Measurements from ENCODE around the gene NAIF1. TPM values are rescaled to one million over a fixed set of nuclear protein-coding genes. Genes with fewer than 3 reads are reported as not detected.

Gene NAIF1
- total and polyA plus RNA-seq, 10 of the 15 experiments (the other 5 are each of a cell fraction or from before 2014, with no cell fraction given): 2.4 to 14.2 (median 7.1) TPM

- TF ChIP-seq ZNF274 (IDR thresholded peaks at IDR 0.05; ENCODE audit: insufficient read depth, insufficient read length) (no peak), RCOR1 (conservative IDR thresholded peaks at IDR 0.05; ENCODE audit: low read depth, low read length) (no peak), SMAD5 (IDR thresholded peaks at IDR 0.05; ENCODE audit: low read depth) (no peak), TARDBP (IDR thresholded peaks at IDR 0.05; ENCODE audit: borderline replicate concordance) (no peak)
- TF ChIP-seq, protein P1, sequence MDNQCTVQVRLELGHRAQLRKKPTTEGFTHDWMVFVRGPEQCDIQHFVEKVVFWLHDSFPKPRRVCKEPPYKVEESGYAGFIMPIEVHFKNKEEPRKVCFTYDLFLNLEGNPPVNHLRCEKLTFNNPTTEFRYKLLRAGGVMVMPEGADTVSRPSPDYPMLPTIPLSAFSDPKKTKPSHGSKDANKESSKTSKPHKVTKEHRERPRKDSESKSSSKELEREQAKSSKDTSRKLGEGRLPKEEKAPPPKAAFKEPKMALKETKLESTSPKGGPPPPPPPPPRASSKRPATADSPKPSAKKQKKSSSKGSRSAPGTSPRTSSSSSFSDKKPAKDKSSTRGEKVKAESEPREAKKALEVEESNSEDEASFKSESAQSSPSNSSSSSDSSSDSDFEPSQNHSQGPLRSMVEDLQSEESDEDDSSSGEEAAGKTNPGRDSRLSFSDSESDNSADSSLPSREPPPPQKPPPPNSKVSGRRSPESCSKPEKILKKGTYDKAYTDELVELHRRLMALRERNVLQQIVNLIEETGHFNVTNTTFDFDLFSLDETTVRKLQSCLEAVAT (IDR thresholded peaks at IDR 0.05): no peak
Observed at GRCh38 chr9:128080206-128080605, 13.1 kb upstream of the NAIF1 start (continued).

- in situ Hi-C loops (cut with MboI) (no loop called here), intact Hi-C loops (cut with micrococcal nuclease; ENCODE audit: unreplicated experiment) (no loop called here)
- ATAC-seq (peak; percentile 15; the same call in 2 of the 3 replicates), FAIRE-seq (no peak), DNase-seq (ENCODE audit: low read depth, low spot score) (no peak)
- WGBS (ENCODE audit: insufficient coverage, insufficient replicate concordance, low lambda C conversion rate, missing lambda C conversion rate): 93% methylated on average over 11 of the region's 11 CpGs
- H3K79me2 ChIP-seq (ENCODE audit: control insufficient read depth, insufficient read depth, low read length): peaks cover 63% of the 10 kb centered on the region
- H3K27ac ChIP-seq (ENCODE audit: control insufficient read depth, insufficient read depth): peak overlapping the region; percentile 13; the same call in 1 of the 2 replicates
- H3K4me3 ChIP-seq: no peak overlapping the region; the same call in 1 of the 2 replicates
- H3K9ac ChIP-seq (ENCODE audit: control insufficient read depth, insufficient read depth, low read length): no peak overlapping the region
- ChIA-PET SMC1A (ENCODE audit: uncharacterized antibody, unreplicated experiment) (interaction anchor here (0.6 to 1.6 kb wide), 10 partner anchors 9 to 137 kb away, joined by 3 to 6 read pairs (median 4); partner anchors contain the start of gene NAIF1), POLR2A (interaction anchor here (0.6 to 1.8 kb wide), 3 partner anchors 11 to 690 kb away, joined by 3 to 13 read pairs (median 5); partner anchors contain the start of genes NAIF1 and SLC25A25), CTCF (interaction anchor here (0.9 to 1.6 kb wide), 8 partner anchors 14 to 137 kb away, joined by 3 to 7 read pairs (median 4); no protein-coding TSS in a partner anchor), RAD21 (ENCODE audit: unreplicated experiment) (interaction anchor here (0.6 to 2.3 kb wide), 4 partner anchors 7 to 108 kb away, joined by 3 to 8 read pairs (median 3); partner anchors contain the start of gene NAIF1)
- no peak overlapping the region for H2AFZ ChIP-seq (ENCODE audit: control insufficient read depth, low read depth, low read length)
- no TSS peak for BruUV-seq (replicated peaks)
- no peaks in the 10 kb centered on the region for H4K20me1 ChIP-seq (ENCODE audit: control insufficient read depth, insufficient read depth)
- H3K4me1 ChIP-seq (ENCODE audit: control insufficient read depth, insufficient read depth, low read length): peaks cover 34% of the 10 kb centered on the region
- H3K4me2 ChIP-seq (ENCODE audit: control insufficient read depth, insufficient read depth): no peak overlapping the region
- no peak for TF ChIP-seq BACH1 (IDR thresholded peaks at IDR 0.05; ENCODE audit: borderline replicate concordance)
- TF ChIP-seq MYC (IDR thresholded peaks at IDR 0.05; ENCODE audit: insufficient read depth, insufficient read length, insufficient replicate concordance, low read length, severe bottlenecking): no peak
- TF ChIP-seq EGR1 (IDR thresholded peaks at IDR 0.05; ENCODE audit: borderline replicate concordance in 1 of 2, low read depth in 2 of 2, low read length in 2 of 2): no peak
- TF ChIP-seq, protein P2, sequence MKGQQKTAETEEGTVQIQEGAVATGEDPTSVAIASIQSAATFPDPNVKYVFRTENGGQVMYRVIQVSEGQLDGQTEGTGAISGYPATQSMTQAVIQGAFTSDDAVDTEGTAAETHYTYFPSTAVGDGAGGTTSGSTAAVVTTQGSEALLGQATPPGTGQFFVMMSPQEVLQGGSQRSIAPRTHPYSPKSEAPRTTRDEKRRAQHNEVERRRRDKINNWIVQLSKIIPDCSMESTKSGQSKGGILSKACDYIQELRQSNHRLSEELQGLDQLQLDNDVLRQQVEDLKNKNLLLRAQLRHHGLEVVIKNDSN (IDR thresholded peaks at IDR 0.05; ENCODE audit: borderline replicate concordance, extremely low read length, insufficient read depth, low read depth, low read length): no peak
- no peak for TF ChIP-seq SIX5 (IDR thresholded peaks at IDR 0.05; ENCODE audit: low read depth, low read length, severe bottlenecking)
- TF ChIP-seq SPI1 (IDR thresholded peaks at IDR 0.05; ENCODE audit: borderline replicate concordance, insufficient read depth, low read depth, low read length): peak; percentile 81
- peak; percentile 50; the same call in 1 of the 2 replicates for TF ChIP-seq EED (IDR thresholded peaks at IDR 0.05; ENCODE audit: low read depth)
- peaks cover 0 to 6% of the 10 kb centered on the region in 2 experiments; a peak in 2 of 4 replicates for H3K36me3 ChIP-seq (ENCODE audit: control insufficient read depth in 2 of 2, insufficient read depth in 2 of 2, low read length in 1 of 2)
- no peaks in the 10 kb centered on the region for H3K27me3 ChIP-seq (replicated peaks in 1 of 2; ENCODE audit: control insufficient read depth in 2 of 2, insufficient read depth in 2 of 2, low read length in 1 of 2)
- H3K9me3 ChIP-seq (replicated peaks; ENCODE audit: control insufficient read depth, insufficient read depth, low read length): no peaks in the 10 kb centered on the region; the same call in 2 of the 3 replicates
Observed at GRCh38 chr9:128078504-128079434, 11.6 kb upstream of the NAIF1 start.
